Osteocyte (in vitro differentiated cells): ENCODE measurements around the gene KISS1. TPM values are rescaled to one million over a fixed set of nuclear protein-coding genes. Genes with fewer than 3 reads are reported as not detected.

Source experiments
- DNase-seq: peaks from one replicate; pipeline ENCODE4 v3.0.0; 2021; ENCODE audit warnings: mixed read lengths; ENCODE audit not compliant: unreplicated experiment; ENCODE audit errors: extremely low spot score
- H3K27ac Mint-ChIP-seq: one replicate; pipeline ENCODE4 v1.8.0; 2021; ENCODE audit warnings: mild to moderate bottlenecking, mixed read lengths; ENCODE audit not compliant: unreplicated experiment
- H3K27me3 Mint-ChIP-seq: one replicate; pipeline ENCODE4 v1.8.0; 2021; ENCODE audit warnings: mixed read lengths; ENCODE audit not compliant: unreplicated experiment
- H3K36me3 Mint-ChIP-seq: one replicate; pipeline ENCODE4 v1.8.0; 2021; ENCODE audit warnings: mixed read lengths; ENCODE audit not compliant: unreplicated experiment
- H3K4me1 Mint-ChIP-seq: one replicate; pipeline ENCODE4 v1.8.0; 2021; ENCODE audit warnings: mixed read lengths; ENCODE audit not compliant: unreplicated experiment
- H3K4me3 Mint-ChIP-seq: one replicate; pipeline ENCODE4 v1.8.0; 2021; ENCODE audit warnings: mild to moderate bottlenecking, moderate library complexity, mixed read lengths; ENCODE audit not compliant: unreplicated experiment
- H3K9me3 Mint-ChIP-seq: one replicate; pipeline ENCODE4 v1.8.0; 2021; ENCODE audit warnings: mixed read lengths; ENCODE audit not compliant: unreplicated experiment
- CTCF ChIP-seq: fragments of 200-600 bp; sonication (generic); IDR thresholded peaks from 2 replicates; pipeline ENCODE4 v1.5.0; 2021; ENCODE audit warnings: antibody characterized with exemption, mild to moderate bottlenecking, moderate library complexity
- total RNA-seq: library from RNA; stranded (reverse); gene quantifications from 2 replicates; pipeline ENCODE4 v1.2.1, GENCODE V29; 2021

Gene KISS1
- total RNA-seq, 1 donor from 2014 or later: not detected

DNA sequence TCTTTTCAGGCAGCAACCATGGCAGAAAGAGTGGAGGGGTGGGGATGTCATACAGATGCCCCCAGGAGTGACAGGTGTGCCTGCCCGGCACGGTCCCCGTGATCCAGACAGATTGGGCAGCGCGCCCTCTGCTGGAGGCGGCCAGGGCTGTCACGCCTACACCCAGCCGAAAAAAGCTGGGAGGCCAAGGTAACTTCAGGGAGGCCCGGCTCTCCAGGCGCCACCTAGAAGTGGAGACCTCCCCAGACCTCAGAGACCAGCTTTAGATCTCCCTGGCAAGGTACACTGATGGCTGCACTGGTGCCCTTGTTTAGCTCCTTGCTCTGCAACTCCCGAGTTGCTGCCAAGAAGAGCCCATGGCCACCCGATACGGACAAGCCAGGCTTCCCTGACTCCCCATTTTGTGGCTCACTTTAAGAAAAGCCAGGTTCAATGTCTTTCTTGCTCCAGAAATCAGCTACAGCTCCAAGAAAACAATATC lies 10.9 kb upstream of the KISS1 start:
- Mint-ChIP-seq H3K27me3 (peaks cover 68% of the 10 kb centered on the region), H3K36me3 (no peaks in the 10 kb centered on the region), H3K27ac (no peak overlapping the region), H3K4me3 (no peak overlapping the region), H3K9me3 (no peaks in the 10 kb centered on the region), H3K4me1 (no peaks in the 10 kb centered on the region)
- TF ChIP-seq CTCF: peak; percentile 92
- DNase-seq: peak; percentile 90

- DNase-seq: no peak
- TF ChIP-seq CTCF: no peak
- Mint-ChIP-seq H3K4me1 (no peaks in the 10 kb centered on the region), H3K4me3 (no peak overlapping the region), H3K27ac (no peak overlapping the region), H3K9me3 (no peaks in the 10 kb centered on the region), H3K36me3 (no peaks in the 10 kb centered on the region), H3K27me3 (peaks cover 68% of the 10 kb centered on the region)
These were observed 9.8 kb upstream of the KISS1 start for GRCh38 chr1:204206121-204206520.

DNA sequence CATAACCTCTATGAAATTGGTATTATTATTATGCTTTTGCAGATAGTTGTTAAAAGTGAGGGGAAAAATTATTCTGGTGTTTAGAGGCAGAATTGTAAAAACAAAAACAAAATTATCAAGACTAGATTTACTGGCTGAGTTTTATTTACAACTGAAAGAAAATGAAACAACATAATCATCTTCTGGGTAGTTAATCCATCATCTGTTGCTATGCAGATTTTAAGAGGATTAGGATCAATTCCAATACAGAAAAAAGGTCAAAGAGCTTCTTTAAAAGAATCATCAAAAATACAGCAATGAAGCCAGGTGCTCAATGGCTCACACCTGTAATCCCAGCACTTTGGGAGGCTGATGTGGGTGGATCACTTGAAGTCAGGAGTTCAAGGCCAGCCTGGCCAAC lies 9.2 kb upstream of the KISS1 start:
- H3K27ac Mint-ChIP-seq: no peak overlapping the region
- H3K4me3 Mint-ChIP-seq: no peak overlapping the region
- H3K36me3 Mint-ChIP-seq: no peaks in the 10 kb centered on the region
- H3K9me3 Mint-ChIP-seq: no peaks in the 10 kb centered on the region
- peaks cover 68% of the 10 kb centered on the region for H3K27me3 Mint-ChIP-seq
- no peak for TF ChIP-seq CTCF
- no peak for DNase-seq
- no peaks in the 10 kb centered on the region for H3K4me1 Mint-ChIP-seq

DNA sequence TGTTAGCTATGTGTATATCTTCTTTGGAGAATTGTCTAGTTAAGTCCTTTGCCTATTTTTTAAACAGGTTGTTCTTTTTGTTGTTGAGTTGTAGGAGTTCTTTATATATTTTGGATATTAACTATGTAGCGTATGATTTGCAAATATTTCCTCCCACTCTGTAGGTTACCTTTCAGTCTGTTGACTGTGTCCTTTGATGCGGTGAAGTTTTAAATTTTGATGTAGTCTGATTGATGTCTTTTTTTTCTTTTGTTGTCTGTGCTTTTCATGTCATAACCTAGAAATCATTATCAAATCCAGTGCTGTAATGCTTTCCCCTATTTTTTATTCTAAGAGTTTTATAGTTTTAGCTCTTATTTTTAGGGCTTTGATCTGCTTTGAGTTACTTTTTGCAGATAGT lies 8.7 kb upstream of the KISS1 start:
- no peaks in the 10 kb centered on the region for H3K4me1 Mint-ChIP-seq
- no peak overlapping the region for H3K4me3 Mint-ChIP-seq
- H3K36me3 Mint-ChIP-seq: no peaks in the 10 kb centered on the region
- no peak for DNase-seq
- H3K27ac Mint-ChIP-seq: no peak overlapping the region
- no peak for TF ChIP-seq CTCF
- H3K9me3 Mint-ChIP-seq: no peaks in the 10 kb centered on the region
- H3K27me3 Mint-ChIP-seq: peaks cover 65% of the 10 kb centered on the region

DNA sequence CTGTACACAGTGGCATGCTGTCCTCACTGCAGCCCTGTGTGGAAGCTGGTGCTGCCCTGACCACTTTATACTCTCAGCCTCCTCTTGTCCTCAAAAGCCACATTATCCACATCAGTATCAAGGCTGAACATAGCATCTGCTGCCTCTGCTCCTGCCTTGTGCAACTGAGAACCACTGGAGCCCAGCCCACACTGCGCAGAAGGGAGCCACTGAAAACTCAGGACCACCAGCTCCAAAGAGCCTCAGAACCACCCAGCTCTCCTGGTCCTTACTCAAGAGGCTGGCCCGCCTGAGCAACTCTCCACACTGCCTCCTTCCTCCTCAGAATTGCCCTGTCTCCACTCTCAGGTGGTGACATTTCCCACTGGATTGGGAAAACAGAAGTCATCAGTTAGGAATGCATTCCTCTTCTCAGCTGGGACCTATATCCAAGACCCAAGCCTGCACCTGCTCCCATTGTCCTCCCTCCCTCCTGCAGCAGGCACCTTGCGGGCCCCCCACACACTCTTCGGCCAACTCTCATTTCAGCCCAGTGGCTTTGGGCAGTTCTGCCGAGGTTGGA lies 7.0 kb upstream of the KISS1 start:
- Mint-ChIP-seq H3K27me3 (peaks cover 55% of the 10 kb centered on the region), H3K27ac (no peak overlapping the region), H3K4me3 (no peak overlapping the region), H3K9me3 (no peaks in the 10 kb centered on the region), H3K4me1 (no peaks in the 10 kb centered on the region), H3K36me3 (no peaks in the 10 kb centered on the region)
- DNase-seq: no peak
- no peak for TF ChIP-seq CTCF
